ENCODE data around the gene GNG2. TPM values are rescaled to one million over a fixed set of nuclear protein-coding genes. Genes with fewer than 3 reads are reported as not detected.

GNG2 gene
- polyA plus RNA-seq, 1 of the 3 experiments (the other 2 are of a cell fraction), result 17.8 TPM

DNA sequence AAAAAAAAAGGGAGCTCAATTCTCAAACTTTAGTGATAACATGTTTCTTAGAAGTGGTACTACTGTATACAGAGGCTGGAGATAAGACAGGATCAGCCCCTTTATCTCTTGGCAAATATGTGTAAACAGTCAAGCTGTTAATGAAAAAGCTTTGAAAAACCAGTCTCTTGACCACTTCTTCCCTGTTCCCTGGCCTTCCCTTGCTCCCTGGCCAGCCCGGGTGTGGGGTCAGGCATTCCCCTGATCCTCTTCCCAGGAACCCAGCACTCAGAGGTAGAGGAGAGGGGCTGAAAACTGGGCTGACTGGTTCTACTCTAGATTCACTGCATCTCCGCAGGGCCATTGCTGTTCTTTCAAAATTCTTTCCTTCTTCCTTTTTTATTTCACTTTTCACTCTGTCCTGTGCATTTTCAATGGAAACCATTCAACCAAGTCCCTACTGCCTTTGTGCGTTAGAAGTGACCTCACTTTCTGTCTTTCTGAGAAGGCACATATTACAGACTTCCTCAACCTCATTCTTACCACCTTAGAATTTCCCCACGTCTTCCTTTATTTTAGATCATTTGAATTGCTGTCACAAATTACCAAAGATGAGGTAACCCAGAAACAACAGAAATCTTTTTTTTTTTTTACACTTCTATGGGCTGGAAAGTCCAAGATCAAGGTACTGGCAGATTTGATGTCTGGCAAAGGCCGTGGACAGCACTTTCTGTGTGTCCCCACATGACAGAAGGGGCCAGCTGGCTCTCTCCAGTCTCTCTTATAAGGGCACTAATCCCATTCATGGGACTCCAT lies 5.7 kb downstream of the GNG2 start:
- 75% methylated on average over 5 of the region's 5 CpGs for WGBS (ENCODE audit: low lambda C conversion rate)

More for the DNA sequence above, 5.7 kb downstream of the GNG2 start:
- no peaks in the 10 kb centered on the region for H3K9me2 ChIP-seq
- no peak overlapping the region for H3K9ac ChIP-seq
- H3F3A ChIP-seq (replicated peaks; ENCODE audit: insufficient read depth), result peaks cover 2% of the 10 kb centered on the region
- no peak overlapping the region for H2AFZ ChIP-seq (ENCODE audit: low read depth)
- no peaks in the 10 kb centered on the region for H3K9me3 ChIP-seq
- H3K27me3 ChIP-seq (ENCODE audit: insufficient read depth), result no peaks in the 10 kb centered on the region
- no peak for DNase-seq
- H3K4me3 ChIP-seq (ENCODE audit: low read depth in 2 of 2, low read length in 1 of 2), result no peak overlapping the region
- peaks cover 5 to 28% of the 10 kb centered on the region in 2 experiments; a peak in 3 of 4 replicates for H3K4me1 ChIP-seq (ENCODE audit: control insufficient read depth in 1 of 2, insufficient read depth in 2 of 2, low read depth in 1 of 2, low read length in 1 of 2)
- no peak for TF ChIP-seq CHD2 (IDR thresholded peaks at IDR 0.05; ENCODE audit: low read length, partially characterized antibody)
- TF ChIP-seq GATA2 (CRISPR knock-in tag; IDR thresholded peaks at IDR 0.05), result no peak
- no peak for TF ChIP-seq FOXM1 (IDR thresholded peaks at IDR 0.05; ENCODE audit: low read depth)
- TF ChIP-seq, protein P1, sequence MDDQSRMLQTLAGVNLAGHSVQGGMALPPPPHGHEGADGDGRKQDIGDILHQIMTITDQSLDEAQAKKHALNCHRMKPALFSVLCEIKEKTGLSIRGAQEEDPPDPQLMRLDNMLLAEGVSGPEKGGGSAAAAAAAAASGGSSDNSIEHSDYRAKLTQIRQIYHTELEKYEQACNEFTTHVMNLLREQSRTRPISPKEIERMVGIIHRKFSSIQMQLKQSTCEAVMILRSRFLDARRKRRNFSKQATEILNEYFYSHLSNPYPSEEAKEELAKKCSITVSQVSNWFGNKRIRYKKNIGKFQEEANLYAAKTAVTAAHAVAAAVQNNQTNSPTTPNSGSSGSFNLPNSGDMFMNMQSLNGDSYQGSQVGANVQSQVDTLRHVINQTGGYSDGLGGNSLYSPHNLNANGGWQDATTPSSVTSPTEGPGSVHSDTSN (IDR thresholded peaks at IDR 0.05), result no peak
- TF ChIP-seq, protein P2, sequence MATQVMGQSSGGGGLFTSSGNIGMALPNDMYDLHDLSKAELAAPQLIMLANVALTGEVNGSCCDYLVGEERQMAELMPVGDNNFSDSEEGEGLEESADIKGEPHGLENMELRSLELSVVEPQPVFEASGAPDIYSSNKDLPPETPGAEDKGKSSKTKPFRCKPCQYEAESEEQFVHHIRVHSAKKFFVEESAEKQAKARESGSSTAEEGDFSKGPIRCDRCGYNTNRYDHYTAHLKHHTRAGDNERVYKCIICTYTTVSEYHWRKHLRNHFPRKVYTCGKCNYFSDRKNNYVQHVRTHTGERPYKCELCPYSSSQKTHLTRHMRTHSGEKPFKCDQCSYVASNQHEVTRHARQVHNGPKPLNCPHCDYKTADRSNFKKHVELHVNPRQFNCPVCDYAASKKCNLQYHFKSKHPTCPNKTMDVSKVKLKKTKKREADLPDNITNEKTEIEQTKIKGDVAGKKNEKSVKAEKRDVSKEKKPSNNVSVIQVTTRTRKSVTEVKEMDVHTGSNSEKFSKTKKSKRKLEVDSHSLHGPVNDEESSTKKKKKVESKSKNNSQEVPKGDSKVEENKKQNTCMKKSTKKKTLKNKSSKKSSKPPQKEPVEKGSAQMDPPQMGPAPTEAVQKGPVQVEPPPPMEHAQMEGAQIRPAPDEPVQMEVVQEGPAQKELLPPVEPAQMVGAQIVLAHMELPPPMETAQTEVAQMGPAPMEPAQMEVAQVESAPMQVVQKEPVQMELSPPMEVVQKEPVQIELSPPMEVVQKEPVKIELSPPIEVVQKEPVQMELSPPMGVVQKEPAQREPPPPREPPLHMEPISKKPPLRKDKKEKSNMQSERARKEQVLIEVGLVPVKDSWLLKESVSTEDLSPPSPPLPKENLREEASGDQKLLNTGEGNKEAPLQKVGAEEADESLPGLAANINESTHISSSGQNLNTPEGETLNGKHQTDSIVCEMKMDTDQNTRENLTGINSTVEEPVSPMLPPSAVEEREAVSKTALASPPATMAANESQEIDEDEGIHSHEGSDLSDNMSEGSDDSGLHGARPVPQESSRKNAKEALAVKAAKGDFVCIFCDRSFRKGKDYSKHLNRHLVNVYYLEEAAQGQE (IDR thresholded peaks at IDR 0.05; ENCODE audit: low read depth, low read length), result no peak
- TF ChIP-seq TCF12 (IDR thresholded peaks at IDR 0.05), result no peak
- no peak for TF ChIP-seq NFIC (IDR thresholded peaks at IDR 0.05; ENCODE audit: borderline replicate concordance)
- no peak for TF ChIP-seq RCOR1 (IDR thresholded peaks at IDR 0.05; ENCODE audit: low read length)
- TF ChIP-seq TAF1 (IDR thresholded peaks at IDR 0.05; ENCODE audit: borderline replicate concordance, low read depth, low read length), result no peak
- no peak for TF ChIP-seq NRF1 (IDR thresholded peaks at IDR 0.05; ENCODE audit: low read depth, low read length)
- no peak for TF ChIP-seq EP300 (IDR thresholded peaks at IDR 0.05; ENCODE audit: borderline replicate concordance in 1 of 2, low read depth in 1 of 2, low read length in 1 of 2)
- TF ChIP-seq TEAD4 (IDR thresholded peaks at IDR 0.05; ENCODE audit: borderline replicate concordance, insufficient read depth), result no peak
- TF ChIP-seq, protein P3, sequence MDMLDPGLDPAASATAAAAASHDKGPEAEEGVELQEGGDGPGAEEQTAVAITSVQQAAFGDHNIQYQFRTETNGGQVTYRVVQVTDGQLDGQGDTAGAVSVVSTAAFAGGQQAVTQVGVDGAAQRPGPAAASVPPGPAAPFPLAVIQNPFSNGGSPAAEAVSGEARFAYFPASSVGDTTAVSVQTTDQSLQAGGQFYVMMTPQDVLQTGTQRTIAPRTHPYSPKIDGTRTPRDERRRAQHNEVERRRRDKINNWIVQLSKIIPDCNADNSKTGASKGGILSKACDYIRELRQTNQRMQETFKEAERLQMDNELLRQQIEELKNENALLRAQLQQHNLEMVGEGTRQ (IDR thresholded peaks at IDR 0.05; ENCODE audit: borderline replicate concordance, low read depth, low read length), result no peak
- TF ChIP-seq, protein P4, sequence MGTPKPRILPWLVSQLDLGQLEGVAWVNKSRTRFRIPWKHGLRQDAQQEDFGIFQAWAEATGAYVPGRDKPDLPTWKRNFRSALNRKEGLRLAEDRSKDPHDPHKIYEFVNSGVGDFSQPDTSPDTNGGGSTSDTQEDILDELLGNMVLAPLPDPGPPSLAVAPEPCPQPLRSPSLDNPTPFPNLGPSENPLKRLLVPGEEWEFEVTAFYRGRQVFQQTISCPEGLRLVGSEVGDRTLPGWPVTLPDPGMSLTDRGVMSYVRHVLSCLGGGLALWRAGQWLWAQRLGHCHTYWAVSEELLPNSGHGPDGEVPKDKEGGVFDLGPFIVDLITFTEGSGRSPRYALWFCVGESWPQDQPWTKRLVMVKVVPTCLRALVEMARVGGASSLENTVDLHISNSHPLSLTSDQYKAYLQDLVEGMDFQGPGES (IDR thresholded peaks at IDR 0.05; ENCODE audit: low read depth, low read length), result no peak
- H3K79me2 ChIP-seq (ENCODE audit: insufficient read depth), result peaks cover 84% of the 10 kb centered on the region
- H3K36me3 ChIP-seq (replicated peaks in 1 of 2; ENCODE audit: control insufficient read depth in 1 of 2, insufficient read depth in 2 of 2, low read length in 1 of 2), result peaks cover 0 to 3% of the 10 kb centered on the region in 2 experiments
- H3K27ac ChIP-seq (ENCODE audit: low read depth in 2 of 2, low read length in 1 of 2), result no peak overlapping the region; a peak in 1 of 4 replicates
- H4K20me1 ChIP-seq (ENCODE audit: insufficient read depth), result no peaks in the 10 kb centered on the region
- CTCF ChIA-PET, result interaction anchor here (0.8 to 2.8 kb wide), 2 partner anchors 15 to 583 kb away, joined by 3 to 10 read pairs; no protein-coding TSS in a partner anchor
- POLR2A ChIA-PET, result no interaction called here
- no peak overlapping the region for H3K4me2 ChIP-seq

Data from SK-N-SH (cell line).